KMS-11 (cell line): Measurements from ENCODE around the gene TTC38.

ENCODE experiments used
- H2AFZ ChIP-seq: fragments of 200-600 bp; sonication (generic); 2 replicates; pipeline ENCODE4 v1.6.1; 2016; ENCODE audit warnings: antibody characterized with exemption, mixed run types, low read depth
- H3K27ac ChIP-seq: fragments of 200-600 bp; sonication (generic); 2 replicates; pipeline ENCODE4 v1.6.1; 2016; ENCODE audit warnings: mild to moderate bottlenecking, mixed run types
- H3K27me3 ChIP-seq: fragments of 200-600 bp; sonication (generic); 2 replicates; pipeline ENCODE4 v1.6.1; 2017; ENCODE audit warnings: mild to moderate bottlenecking, low read depth, mixed run types, moderate library complexity; ENCODE audit not compliant: insufficient read depth
- H3K36me3 ChIP-seq: fragments of 200-600 bp; sonication (generic); 2 replicates; pipeline ENCODE4 v1.6.1; 2017; ENCODE audit warnings: mild to moderate bottlenecking, mixed run types; ENCODE audit not compliant: insufficient read depth
- H3K4me1 ChIP-seq: fragments of 200-600 bp; sonication (generic); 2 replicates; pipeline ENCODE4 v1.6.1; 2016; ENCODE audit warnings: mild to moderate bottlenecking, low read depth, mixed run types; ENCODE audit not compliant: poor library complexity, severe bottlenecking
- H3K4me2 ChIP-seq: fragments of 200-600 bp; sonication (generic); 2 replicates; pipeline ENCODE4 v1.7.0; 2016; ENCODE audit warnings: mild to moderate bottlenecking, mixed run types
- H3K4me3 ChIP-seq: fragments of 200-600 bp; sonication (generic); IDR thresholded peaks from 2 replicates; pipeline ENCODE4 v1.6.1; 2017; ENCODE audit warnings: low read depth, low read length, mixed read lengths; ENCODE audit not compliant: insufficient read depth
- H3K79me2 ChIP-seq: fragments of 200-600 bp; sonication (generic); 2 replicates; pipeline ENCODE4 v1.6.1; 2016; ENCODE audit warnings: low read depth, mixed run types; ENCODE audit not compliant: insufficient read depth
- H3K9ac ChIP-seq: fragments of 200-600 bp; sonication (generic); 2 replicates; pipeline ENCODE4 v1.6.1; 2016; ENCODE audit warnings: mild to moderate bottlenecking, mixed run types
- H4K20me1 ChIP-seq: fragments of 200-600 bp; sonication (generic); 2 replicates; pipeline ENCODE4 v1.6.1; 2016; ENCODE audit warnings: mild to moderate bottlenecking, mixed run types; ENCODE audit not compliant: insufficient read depth
- CTCF ChIP-seq: fragments of 200-600 bp; sonication (generic); conservative IDR thresholded peaks from 2 replicates; pipeline ENCODE4 v1.6.1; 2017; ENCODE audit warnings: low read depth, mild to moderate bottlenecking, antibody characterized with exemption, low read length, moderate library complexity, mixed read lengths

The TTC38 gene

GRCh38 chr22:46286941-46287872 is 19.4 kb downstream of the TTC38 start:
- no peak overlapping the region for H3K9ac ChIP-seq
- no peaks in the 10 kb centered on the region for H3K36me3 ChIP-seq
- H3K27me3 ChIP-seq, result no peaks in the 10 kb centered on the region
- no peaks in the 10 kb centered on the region for H3K4me1 ChIP-seq
- no peak overlapping the region for H3K27ac ChIP-seq
- no peaks in the 10 kb centered on the region for H3K79me2 ChIP-seq
- H2AFZ ChIP-seq, result no peak overlapping the region
- no peak overlapping the region for H3K4me3 ChIP-seq
- TF ChIP-seq CTCF, result no peak
- no peaks in the 10 kb centered on the region for H4K20me1 ChIP-seq
- no peak overlapping the region for H3K4me2 ChIP-seq

- Histone ChIP-seq H3K4me2 (no peak overlapping the region), H2AFZ (no peak overlapping the region)
Observed at GRCh38 chr22:46287873-46288751, 20.3 kb downstream of the TTC38 start.

GRCh38 chr22:46288846-46289243 is 21.0 kb downstream of the TTC38 start:
- Histone ChIP-seq H2AFZ (no peak overlapping the region), H3K27ac (no peak overlapping the region), H3K9ac (no peak overlapping the region), H3K36me3 (no peaks in the 10 kb centered on the region), H3K4me3 (no peak overlapping the region), H3K27me3 (no peaks in the 10 kb centered on the region), H3K79me2 (no peaks in the 10 kb centered on the region), H4K20me1 (no peaks in the 10 kb centered on the region), H3K4me1 (peaks cover 13% of the 10 kb centered on the region), H3K4me2 (no peak overlapping the region)
- TF ChIP-seq CTCF, result no peak

More at GRCh38 chr22:46287873-46288751, 20.3 kb downstream of the TTC38 start:
- Histone ChIP-seq H4K20me1 (no peaks in the 10 kb centered on the region), H3K27me3 (no peaks in the 10 kb centered on the region), H3K79me2 (no peaks in the 10 kb centered on the region), H3K4me1 (peaks cover 5% of the 10 kb centered on the region), H3K27ac (no peak overlapping the region), H3K9ac (no peak overlapping the region), H3K36me3 (no peaks in the 10 kb centered on the region), H3K4me3 (no peak overlapping the region)
- TF ChIP-seq CTCF, result no peak

- Histone ChIP-seq H3K4me2 (no peak overlapping the region), H3K79me2 (no peaks in the 10 kb centered on the region), H4K20me1 (no peaks in the 10 kb centered on the region)
Observed at GRCh38 chr22:46289244-46289891, 21.6 kb downstream of the TTC38 start.

More at GRCh38 chr22:46289244-46289891, 21.6 kb downstream of the TTC38 start:
- Histone ChIP-seq H3K27ac (no peak overlapping the region), H2AFZ (no peak overlapping the region), H3K4me1 (peaks cover 17% of the 10 kb centered on the region), H3K36me3 (no peaks in the 10 kb centered on the region), H3K4me3 (no peak overlapping the region), H3K27me3 (no peaks in the 10 kb centered on the region), H3K9ac (no peak overlapping the region)
- no peak for TF ChIP-seq CTCF
